SH-SY5Y (cell line): ENCODE measurements around the gene TMEM235.

Experiments used
- GATA2 ChIP-seq: IDR thresholded peaks from 2 replicates; pipeline ENCODE4 v1.6.1; 2011; ENCODE audit warnings: mild to moderate bottlenecking, low read depth, low read length
- GATA3 ChIP-seq: IDR thresholded peaks from 2 replicates; pipeline ENCODE4 v1.6.1; 2011; ENCODE audit warnings: low read depth, mild to moderate bottlenecking, low read length, moderate library complexity

GRCh38 chr17:78214706-78215061 is 16.7 kb upstream of the TMEM235 start:
- no peak for TF ChIP-seq GATA2
- TF ChIP-seq GATA3 = no peak
